Right ventricle myocardium superior (tissue), 1 donor: ENCODE measurements around the gene MRPS9. TPM values are rescaled to one million over a fixed set of nuclear protein-coding genes. Genes with fewer than 3 reads are reported as not detected.

ENCODE experiments used
- ATAC-seq: fragments of 200-7000 bp; cut with Tn5 transposase; one replicate; pipeline ENCODE4 v1.9.1; 2020; ENCODE audit warnings: mild to moderate bottlenecking; ENCODE audit not compliant: poor library complexity
- DNase-seq: peaks from one replicate; pipeline ENCODE4 v3.0.0-alpha.2; 2020
- intact Hi-C: fragments of 100-400 bp; cut with DNase I; formaldehyde crosslinking; loops from one replicate; pipeline ENCODE4 v1.11.2; 2022
- total RNA-seq: library from RNA; stranded (reverse); fragmentation: NEBNext Ultra II Directional; extraction: Animal tissue kit (Norgen Biotek cat#: 25700); gene quantifications from one replicate; pipeline ENCODE4 v1.2.1, GENCODE V29; 2021
- donor health status: DM: no; HTN: yes; CAD: no; lungs with severe emphysema.

The MRPS9 gene
- total RNA-seq, 1 donor from 2014 or later: 72.4 TPM

GRCh38 chr2:105072039-105072438, 34.2 kb downstream of the MRPS9 start:
- ATAC-seq (no peak), DNase-seq (no peak)
- intact Hi-C loops: no loop called here

- no peak for DNase-seq
- ATAC-seq: no peak
- intact Hi-C loops: no loop called here
These were observed 35.7 kb downstream of the MRPS9 start for GRCh38 chr2:105073591-105073990.

GRCh38 chr2:105076121-105076520, 38.3 kb downstream of the MRPS9 start:
- ATAC-seq (no peak), DNase-seq (no peak)
- intact Hi-C loops: no loop called here

GRCh38 chr2:105078906-105079495, 41.1 kb downstream of the MRPS9 start:
- intact Hi-C loops: no loop called here
- no peak for DNase-seq
- ATAC-seq: no peak

GRCh38 chr2:105080461-105080860, 42.6 kb downstream of the MRPS9 start:
- intact Hi-C loops: no loop called here
- ATAC-seq (no peak), DNase-seq (no peak)

- intact Hi-C loops: no loop called here
- no peak for DNase-seq
- ATAC-seq: no peak
These were observed 43.2 kb downstream of the MRPS9 start for GRCh38 chr2:105081006-105081601.

- no peak for ATAC-seq
- intact Hi-C loops: no loop called here
- no peak for DNase-seq
These were observed 44.2 kb downstream of the MRPS9 start for GRCh38 chr2:105082107-105082506.

GRCh38 chr2:105085525-105085924, 47.7 kb downstream of the MRPS9 start:
- intact Hi-C loops: no loop called here
- ATAC-seq: no peak
- DNase-seq: no peak

- ATAC-seq (no peak), DNase-seq (no peak)
- intact Hi-C loops: no loop called here
These were observed 49.4 kb downstream of the MRPS9 start for GRCh38 chr2:105087273-105087672.

GRCh38 chr2:105090091-105090490, 52.2 kb downstream of the MRPS9 start:
- ATAC-seq (no peak), DNase-seq (no peak)
- intact Hi-C loops: no loop called here

GRCh38 chr2:105092797-105093196, 54.9 kb downstream of the MRPS9 start:
- intact Hi-C loops: no loop called here
- DNase-seq (no peak), ATAC-seq (no peak)

- intact Hi-C loops: no loop called here
- DNase-seq (no peak), ATAC-seq (no peak)
These were observed 61.3 kb downstream of the MRPS9 start for GRCh38 chr2:105099153-105099552.

GRCh38 chr2:105100046-105100840, 62.4 kb downstream of the MRPS9 start:
- no peak for ATAC-seq

GRCh38 chr2:105102001-105102400, 64.1 kb downstream of the MRPS9 start:
- DNase-seq (no peak), ATAC-seq (no peak)
- intact Hi-C loops: no loop called here

More at GRCh38 chr2:105100046-105100840, 62.4 kb downstream of the MRPS9 start:
- intact Hi-C loops: no loop called here
- no peak for DNase-seq

GRCh38 chr2:105102963-105103421, 65.1 kb downstream of the MRPS9 start:
- ATAC-seq (peak; percentile 43), DNase-seq (no peak)
- intact Hi-C loops: no loop called here

GRCh38 chr2:105103481-105103880, 65.6 kb downstream of the MRPS9 start:
- no peak for ATAC-seq
- intact Hi-C loops: no loop called here
- DNase-seq: no peak

GRCh38 chr2:105104208-105104731, 66.4 kb downstream of the MRPS9 start:
- no peak for ATAC-seq
- DNase-seq: no peak
- intact Hi-C loops: no loop called here

- ATAC-seq (no peak), DNase-seq (no peak)
- intact Hi-C loops: no loop called here
These were observed 72.5 kb downstream of the MRPS9 start for GRCh38 chr2:105110295-105110829.

- intact Hi-C loops: no loop called here
- ATAC-seq: no peak
These were observed 73.7 kb downstream of the MRPS9 start for GRCh38 chr2:105111365-105112150.

More at GRCh38 chr2:105111365-105112150, 73.7 kb downstream of the MRPS9 start:
- no peak for DNase-seq
